NCI-H2029 (cell line): Measurements from ENCODE around the gene ANAPC1.
"Not testable (repeated sequence)": the region's sequence is repeated elsewhere in the genome, so short reads cannot be mapped to it uniquely, and the experiment has no call there.

Source experiments
- DNase-seq: peaks from one replicate; lab custom pipeline; 2025; lab: John Stamatoyannopoulos, UW

The ANAPC1 gene, protein sequence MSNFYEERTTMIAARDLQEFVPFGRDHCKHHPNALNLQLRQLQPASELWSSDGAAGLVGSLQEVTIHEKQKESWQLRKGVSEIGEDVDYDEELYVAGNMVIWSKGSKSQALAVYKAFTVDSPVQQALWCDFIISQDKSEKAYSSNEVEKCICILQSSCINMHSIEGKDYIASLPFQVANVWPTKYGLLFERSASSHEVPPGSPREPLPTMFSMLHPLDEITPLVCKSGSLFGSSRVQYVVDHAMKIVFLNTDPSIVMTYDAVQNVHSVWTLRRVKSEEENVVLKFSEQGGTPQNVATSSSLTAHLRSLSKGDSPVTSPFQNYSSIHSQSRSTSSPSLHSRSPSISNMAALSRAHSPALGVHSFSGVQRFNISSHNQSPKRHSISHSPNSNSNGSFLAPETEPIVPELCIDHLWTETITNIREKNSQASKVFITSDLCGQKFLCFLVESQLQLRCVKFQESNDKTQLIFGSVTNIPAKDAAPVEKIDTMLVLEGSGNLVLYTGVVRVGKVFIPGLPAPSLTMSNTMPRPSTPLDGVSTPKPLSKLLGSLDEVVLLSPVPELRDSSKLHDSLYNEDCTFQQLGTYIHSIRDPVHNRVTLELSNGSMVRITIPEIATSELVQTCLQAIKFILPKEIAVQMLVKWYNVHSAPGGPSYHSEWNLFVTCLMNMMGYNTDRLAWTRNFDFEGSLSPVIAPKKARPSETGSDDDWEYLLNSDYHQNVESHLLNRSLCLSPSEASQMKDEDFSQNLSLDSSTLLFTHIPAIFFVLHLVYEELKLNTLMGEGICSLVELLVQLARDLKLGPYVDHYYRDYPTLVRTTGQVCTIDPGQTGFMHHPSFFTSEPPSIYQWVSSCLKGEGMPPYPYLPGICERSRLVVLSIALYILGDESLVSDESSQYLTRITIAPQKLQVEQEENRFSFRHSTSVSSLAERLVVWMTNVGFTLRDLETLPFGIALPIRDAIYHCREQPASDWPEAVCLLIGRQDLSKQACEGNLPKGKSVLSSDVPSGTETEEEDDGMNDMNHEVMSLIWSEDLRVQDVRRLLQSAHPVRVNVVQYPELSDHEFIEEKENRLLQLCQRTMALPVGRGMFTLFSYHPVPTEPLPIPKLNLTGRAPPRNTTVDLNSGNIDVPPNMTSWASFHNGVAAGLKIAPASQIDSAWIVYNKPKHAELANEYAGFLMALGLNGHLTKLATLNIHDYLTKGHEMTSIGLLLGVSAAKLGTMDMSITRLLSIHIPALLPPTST (N-terminal part only)

GRCh38 chr2:111883661-111884591 lies at the start of gene ANAPC1:
Gene ANAPC1 (minus strand): TSS chr2:111884193. CDS start chr2:111880825, 3,368 bp downstream.
- DNase-seq: peak; percentile 88

GRCh38 chr2:111932841-111933291 lies 48.9 kb upstream of the ANAPC1 start:
- DNase-seq: no peak

- no peak for DNase-seq
These were observed 46.9 kb upstream of the ANAPC1 start for GRCh38 chr2:111930875-111931274.

DNA sequence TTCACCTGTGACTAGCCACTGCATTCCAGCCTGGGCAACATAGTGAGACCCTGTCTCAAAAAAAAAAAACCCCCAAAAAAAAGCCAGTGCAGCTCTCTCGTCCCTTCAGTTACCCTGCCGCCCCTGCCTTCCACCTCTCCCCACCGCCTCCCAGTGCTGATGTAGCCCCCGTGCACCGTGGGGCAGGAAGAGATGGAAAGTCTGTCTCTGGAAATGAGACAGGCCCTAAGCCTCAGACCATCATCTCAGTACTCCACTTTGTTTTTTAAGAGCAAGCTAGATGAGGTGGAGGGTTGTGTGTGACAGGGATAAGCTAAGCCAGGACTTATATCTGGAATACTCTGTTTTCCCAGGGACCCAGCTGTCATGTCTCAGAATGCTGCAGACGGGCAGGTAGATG lies 46.4 kb upstream of the ANAPC1 start:
- DNase-seq: no peak

DNA sequence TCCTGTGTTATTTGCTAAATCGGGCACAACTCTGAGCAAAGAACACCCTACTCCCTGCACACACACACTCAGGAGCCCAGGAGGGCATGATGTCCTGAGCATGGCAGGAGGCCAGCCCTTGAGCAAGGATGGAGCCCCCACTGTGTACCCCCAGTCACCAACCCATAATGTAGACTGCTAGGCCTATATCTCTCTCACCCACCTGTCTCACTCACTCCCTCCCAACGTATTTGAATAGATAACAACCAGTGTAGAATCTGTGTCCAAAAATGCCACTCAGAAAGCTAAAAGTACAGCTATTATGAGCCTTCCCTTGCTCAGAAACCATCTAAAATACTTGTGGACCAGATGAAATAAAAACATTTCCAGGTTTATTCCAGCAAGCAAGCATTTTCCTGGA lies 43.7 kb upstream of the ANAPC1 start:
- no peak for DNase-seq

DNA sequence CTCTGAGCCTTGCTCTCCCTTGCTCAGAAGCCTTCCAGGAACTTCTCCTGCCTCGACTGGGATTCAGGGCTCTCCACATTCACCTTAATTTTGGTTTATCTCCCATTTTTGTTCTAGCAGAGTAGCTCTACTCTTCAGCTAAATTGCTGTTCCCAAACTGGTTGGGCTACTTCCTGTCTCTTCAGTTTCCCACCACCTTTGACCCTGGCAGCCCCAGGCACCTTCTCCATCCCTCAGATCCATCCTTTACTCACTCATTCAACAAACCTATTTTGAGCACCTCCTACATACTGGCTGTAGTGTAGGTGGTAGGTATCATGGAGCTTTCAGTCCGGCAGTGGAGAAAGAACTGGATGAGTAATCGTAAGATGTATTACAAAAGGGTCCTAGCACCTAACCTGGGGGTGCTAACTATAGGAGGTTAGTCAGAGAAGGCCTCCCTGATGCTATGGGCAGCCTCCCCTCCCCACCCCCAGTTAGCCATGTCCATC lies 40.7 kb upstream of the ANAPC1 start:
- no peak for DNase-seq

DNA sequence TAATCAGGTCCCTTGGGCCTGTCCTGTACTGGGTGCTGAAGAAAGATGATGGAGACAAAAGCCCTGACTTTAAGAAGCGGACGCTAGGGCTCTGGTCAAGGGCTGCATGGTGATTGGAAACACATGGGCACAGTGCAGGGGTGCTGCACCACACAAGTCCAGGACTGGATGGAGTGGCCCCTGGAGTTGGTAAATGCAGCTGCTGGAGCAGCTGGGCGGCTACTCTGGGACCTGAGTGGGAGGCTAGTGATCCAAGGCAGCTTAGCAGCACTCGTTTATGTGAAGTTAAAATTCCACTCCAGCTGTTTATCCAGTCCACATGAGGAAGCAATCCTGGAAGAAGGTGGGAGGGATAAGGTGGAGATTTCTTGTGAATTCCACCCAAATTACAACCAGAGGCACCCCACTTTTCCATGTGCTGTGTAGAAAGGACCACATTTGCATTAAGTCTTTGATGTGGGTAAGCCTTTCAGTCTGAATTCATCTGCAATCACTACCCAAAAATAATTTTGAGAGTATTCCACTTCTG lies 39.3 kb upstream of the ANAPC1 start:
- no peak for DNase-seq

- DNase-seq: no peak
These were observed 36.0 kb upstream of the ANAPC1 start for GRCh38 chr2:111919794-111920608.

DNA sequence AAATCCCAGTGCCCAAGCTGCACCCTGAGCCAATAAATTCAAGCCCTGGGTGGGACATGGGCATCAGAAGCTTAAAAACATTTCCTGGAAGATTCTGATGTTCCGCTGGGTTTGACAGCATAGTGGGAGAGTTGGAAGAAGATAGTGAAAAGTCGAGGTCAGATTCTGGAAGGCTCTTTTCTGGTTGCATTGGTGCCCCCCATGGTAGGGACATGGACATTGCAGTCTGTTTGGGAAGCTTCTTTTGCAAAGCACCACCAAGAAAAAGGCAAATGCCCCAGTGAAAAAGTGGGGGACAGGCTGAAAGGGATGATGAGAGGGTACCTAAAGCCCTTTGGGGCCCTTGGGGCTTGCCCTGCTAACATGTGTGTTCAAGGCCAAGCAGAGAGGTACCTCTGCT lies 35.4 kb upstream of the ANAPC1 start:
- DNase-seq: no peak

DNA sequence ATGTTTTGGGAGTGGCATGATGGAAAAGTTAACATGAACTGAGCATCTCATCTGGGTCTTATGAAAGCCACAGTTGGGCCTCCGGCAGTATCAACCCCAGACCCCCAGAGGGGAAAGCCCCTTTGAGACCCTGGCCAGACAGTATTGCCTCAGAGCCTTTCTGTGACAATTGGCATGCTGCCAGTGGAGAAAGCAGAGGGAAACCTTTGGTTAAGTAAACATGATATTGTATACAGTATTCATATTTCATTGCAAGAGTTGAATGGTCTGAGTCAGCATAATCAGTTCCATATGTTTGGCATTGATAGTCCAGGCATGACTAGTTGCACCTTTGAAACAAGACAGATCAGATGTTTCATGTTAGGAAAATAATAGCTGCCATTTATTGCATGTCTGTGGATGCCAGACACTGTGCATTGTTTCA lies 34.4 kb upstream of the ANAPC1 start:
- DNase-seq: no peak

GRCh38 chr2:111917106-111917505 lies 33.1 kb upstream of the ANAPC1 start:
- no peak for DNase-seq

DNA sequence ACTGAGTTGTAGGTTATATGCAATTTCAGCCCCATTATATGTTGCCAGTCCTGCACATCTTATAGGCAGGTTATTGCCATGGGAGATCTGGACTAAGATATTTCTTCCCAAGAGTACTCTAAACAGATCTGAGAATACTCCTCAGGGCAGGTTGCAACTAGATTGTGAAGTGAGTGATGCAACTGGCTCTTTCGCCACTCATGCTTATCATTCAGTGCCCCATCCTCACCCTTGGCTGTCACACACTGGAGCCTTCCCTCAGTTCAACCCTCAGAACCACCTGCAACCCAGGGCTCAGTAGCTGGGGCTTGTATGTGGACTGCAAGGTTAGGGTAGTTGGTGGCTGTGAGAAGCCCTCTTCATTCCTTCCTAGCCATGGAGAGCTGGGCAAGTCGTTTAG lies 28.6 kb upstream of the ANAPC1 start:
- no peak for DNase-seq

- not testable (repeated sequence) for DNase-seq
These were observed 27.4 kb upstream of the ANAPC1 start for GRCh38 chr2:111911295-111911977.

DNA sequence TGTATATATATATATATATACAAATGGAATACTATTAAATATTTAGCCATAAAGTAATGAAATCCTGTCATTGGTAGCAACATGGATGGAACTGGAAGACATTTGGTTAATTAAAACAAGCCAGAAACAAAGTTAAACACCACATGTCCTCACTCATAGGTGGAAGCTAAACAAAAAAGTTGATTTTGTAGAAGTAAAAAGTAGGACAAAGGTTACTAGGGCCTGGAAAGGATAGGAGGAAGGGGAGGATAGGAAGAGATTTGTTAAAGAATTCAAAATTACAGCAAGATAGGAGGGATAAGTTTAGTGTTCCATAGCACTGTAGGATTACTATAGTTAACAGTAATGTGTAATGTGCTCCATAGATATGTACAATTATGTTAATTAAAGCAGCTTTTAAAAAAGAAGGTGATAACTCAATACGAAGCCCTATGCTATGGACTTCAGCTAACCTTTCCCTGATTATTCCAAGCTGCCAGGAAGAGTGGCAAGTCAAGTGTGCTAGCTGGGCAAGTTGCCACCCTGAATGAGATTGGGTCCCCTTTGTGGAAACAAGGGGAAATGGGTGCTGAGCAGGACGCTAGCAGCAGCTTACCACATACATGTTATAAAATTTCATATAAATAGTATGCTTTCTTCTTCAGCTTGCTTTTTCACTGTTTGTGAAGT lies 26.8 kb upstream of the ANAPC1 start:
- DNase-seq: no peak

GRCh38 chr2:111909997-111910396 lies 26.0 kb upstream of the ANAPC1 start:
- DNase-seq: not testable (repeated sequence)

GRCh38 chr2:111909079-111909478 lies 25.1 kb upstream of the ANAPC1 start:
- DNase-seq: no peak

GRCh38 chr2:111908578-111908977 lies 24.6 kb upstream of the ANAPC1 start:
- no peak for DNase-seq

GRCh38 chr2:111905990-111906735 lies 22.2 kb upstream of the ANAPC1 start:
- DNase-seq: no peak
